ENCODE results near the gene PCDHGA6.

GRCh38 chr5:141419074-141419880 lies 45.6 kb downstream of the PCDHGA6 start:
- TF ChIP-seq CTCF (IDR thresholded peaks at IDR 0.05) (no peak), EZH2 (IDR thresholded peaks at IDR 0.05; ENCODE audit: borderline replicate concordance, insufficient read depth, low read depth, low read length, poor library complexity, severe bottlenecking) (no peak)

All from B cell (primary cell).